A673 (cell line): ENCODE results near the gene MGAT5B. TPM values are rescaled to one million over a fixed set of nuclear protein-coding genes. Genes with fewer than 3 reads are reported as not detected.

Experiments used
- BruUV-seq: library from RNA; stranded (reverse); fragments of 400-500 nt; replicated peaks from 2 replicates; lab custom pipeline; 2021; lab: Mats Ljungman, UMichigan
- CTCF ChIA-PET: fragments of 300-600 bp; sonication (Branson Sonifier 250); formaldehyde crosslinking; loops from one replicate; lab custom pipeline; 2022; ENCODE audit warnings: antibody characterized with exemption; lab: Charles Lee
- POLR2A ChIA-PET: fragments of 300-600 bp; sonication (Branson Sonifier 250); formaldehyde crosslinking; loops from one replicate; lab custom pipeline; 2022; ENCODE audit warnings: antibody characterized with exemption; ENCODE audit not compliant: low non-redundant PET; lab: Charles Lee
- DNase-seq: peaks from one replicate; pipeline ENCODE4 v3.0.0-alpha.2; 2015; ENCODE audit warnings: low spot score
- H3K27ac ChIP-seq: fragments of 200-600 bp; sonication (generic); 2 replicates; pipeline ENCODE4 v1.5.1; 2016; ENCODE audit warnings: mixed run types, low read depth, mild to moderate bottlenecking, mixed read lengths, antibody characterized with exemption, low read length; ENCODE audit not compliant: poor library complexity, severe bottlenecking
- H3K27me3 ChIP-seq: fragments of 200-600 bp; sonication (generic); replicated peaks from 2 replicates; pipeline ENCODE4 v1.6.1; 2017; ENCODE audit warnings: mixed run types, low read depth, mild to moderate bottlenecking, mixed read lengths, antibody characterized with exemption, low read length; ENCODE audit not compliant: insufficient read depth, poor library complexity
- H3K36me3 ChIP-seq: fragments of 200-600 bp; sonication (generic); 2 replicates; pipeline ENCODE4 v1.6.1; 2016; ENCODE audit warnings: mixed run types, mild to moderate bottlenecking, mixed read lengths, antibody characterized with exemption, low read length; ENCODE audit not compliant: insufficient read depth, poor library complexity, severe bottlenecking
- H3K4me1 ChIP-seq: fragments of 200-600 bp; sonication (generic); 2 replicates; pipeline ENCODE4 v1.6.1; 2017; ENCODE audit warnings: mixed run types, mild to moderate bottlenecking, mixed read lengths, antibody characterized with exemption, low read length; ENCODE audit not compliant: insufficient read depth, poor library complexity, severe bottlenecking
- H3K4me3 ChIP-seq: fragments of 200-600 bp; sonication (generic); 2 replicates; pipeline ENCODE4 v1.5.1; 2016; ENCODE audit warnings: low read depth, mixed run types, mild to moderate bottlenecking, mixed read lengths, low read length; ENCODE audit not compliant: poor library complexity, severe bottlenecking
- H3K9me3 ChIP-seq: fragments of 200-600 bp; sonication (generic); 2 replicates; pipeline ENCODE4 v1.6.1; 2016; ENCODE audit warnings: mixed run types, low read depth, mild to moderate bottlenecking, mixed read lengths, antibody characterized with exemption, low read length; ENCODE audit not compliant: poor library complexity, severe bottlenecking
- CTCF ChIP-seq: fragments of 300-800, 200-600 bp; sonication (generic); conservative IDR thresholded peaks from 2 replicates; pipeline ENCODE4 v1.5.1; 2017; ENCODE audit warnings: low read depth, mild to moderate bottlenecking, antibody characterized with exemption, low read length, moderate library complexity, mixed read lengths
- EZH2 ChIP-seq: fragments of 200-600 bp; sonication (generic); IDR thresholded peaks from 2 replicates; pipeline ENCODE4 v1.6.1; 2017; ENCODE audit warnings: borderline replicate concordance, low read depth, mild to moderate bottlenecking, mixed read lengths, antibody characterized with exemption, low read length; ENCODE audit not compliant: poor library complexity, severe bottlenecking
- intact Hi-C: fragments of 100-400 bp; cut with micrococcal nuclease; formaldehyde crosslinking; loops from one replicate; pipeline ENCODE4 v1.10.0; 2022; ENCODE audit not compliant: unreplicated experiment
- total RNA-seq: library from RNA; stranded (reverse); gene quantifications from 2 replicates; pipeline ENCODE4 v1.2.3, GENCODE V29; 2021

Gene MGAT5B
- total RNA-seq, 1 experiment from 2014 or later, result 1.1 TPM

DNA sequence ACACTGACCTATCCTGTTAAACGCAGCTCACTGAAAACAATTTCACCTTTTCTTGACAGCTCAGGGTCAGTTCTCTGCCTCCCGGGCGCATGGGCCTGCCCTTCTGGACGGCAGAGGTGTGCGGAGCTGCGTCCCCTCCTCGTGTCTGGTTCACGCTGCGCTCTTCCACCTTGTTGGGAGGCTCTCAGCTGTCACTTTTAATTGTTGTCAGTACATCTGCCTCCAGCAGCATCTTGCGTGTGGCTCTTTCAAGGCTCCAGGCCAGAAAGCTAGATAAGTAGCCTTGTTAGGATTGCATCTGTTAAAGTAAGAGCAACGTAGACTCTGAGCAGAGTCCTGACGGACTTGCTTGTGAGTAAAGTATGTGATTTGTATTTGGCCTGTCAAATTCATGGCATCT, 59.4 kb downstream of the MGAT5B start:
- H3K9me3 ChIP-seq, result no peaks in the 10 kb centered on the region
- CTCF ChIA-PET, result no interaction called here
- no peak for TF ChIP-seq EZH2
- TF ChIP-seq CTCF, result no peak
- POLR2A ChIA-PET, result no interaction called here
- H3K4me1 ChIP-seq, result no peaks in the 10 kb centered on the region
- no TSS peak for BruUV-seq
- no peak overlapping the region for H3K4me3 ChIP-seq
- H3K36me3 ChIP-seq, result no peaks in the 10 kb centered on the region
- no peak overlapping the region for H3K27ac ChIP-seq
- H3K27me3 ChIP-seq, result no peaks in the 10 kb centered on the region
- DNase-seq, result no peak
- intact Hi-C loops, result no loop called here

- Histone ChIP-seq H3K4me1 (no peaks in the 10 kb centered on the region), H3K27me3 (no peaks in the 10 kb centered on the region), H3K36me3 (no peaks in the 10 kb centered on the region), H3K9me3 (no peaks in the 10 kb centered on the region), H3K4me3 (no peak overlapping the region), H3K27ac (no peak overlapping the region)
- ChIA-PET POLR2A (no interaction called here), CTCF (no interaction called here)
- BruUV-seq, result no TSS peak
- DNase-seq, result no peak
- intact Hi-C loops, result no loop called here
- TF ChIP-seq EZH2 (no peak), CTCF (no peak)
These were observed 59.8 kb downstream of the MGAT5B start for GRCh38 chr17:76927982-76928381.

- Histone ChIP-seq H3K9me3 (no peaks in the 10 kb centered on the region), H3K4me1 (no peaks in the 10 kb centered on the region), H3K27ac (no peak overlapping the region), H3K36me3 (no peaks in the 10 kb centered on the region), H3K27me3 (no peaks in the 10 kb centered on the region), H3K4me3 (no peak overlapping the region)
- ChIA-PET POLR2A (no interaction called here), CTCF (no interaction called here)
- TF ChIP-seq CTCF (no peak), EZH2 (no peak)
- no peak for DNase-seq
- intact Hi-C loops, result no loop called here
- BruUV-seq, result no TSS peak
These were observed 60.9 kb downstream of the MGAT5B start for GRCh38 chr17:76929148-76929547.

DNA sequence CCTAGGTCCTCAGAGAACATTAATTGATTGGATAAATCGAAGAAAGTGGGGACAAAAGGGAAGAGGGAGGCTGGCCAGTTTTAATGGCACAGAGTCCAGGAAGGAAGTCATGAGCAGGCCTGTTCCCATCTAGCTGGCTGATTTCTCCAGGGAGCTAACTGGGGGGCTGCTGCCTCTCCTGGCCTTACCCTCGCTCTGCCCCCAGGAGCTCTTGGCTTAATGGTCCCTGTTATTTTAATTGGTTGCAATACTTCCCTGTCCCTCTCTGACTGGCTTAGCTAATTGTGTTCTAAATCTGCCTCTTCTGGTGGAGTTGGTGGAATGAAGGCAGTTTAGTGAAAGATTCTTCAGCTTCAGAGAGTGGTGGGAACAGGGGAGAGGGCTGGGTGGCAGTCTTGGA, 61.4 kb downstream of the MGAT5B start:
- DNase-seq, result no peak
- POLR2A ChIA-PET, result no interaction called here
- Histone ChIP-seq H3K4me1 (no peaks in the 10 kb centered on the region), H3K9me3 (no peaks in the 10 kb centered on the region), H3K4me3 (no peak overlapping the region), H3K27ac (no peak overlapping the region), H3K27me3 (no peaks in the 10 kb centered on the region), H3K36me3 (no peaks in the 10 kb centered on the region)
- TF ChIP-seq CTCF (no peak), EZH2 (no peak)
- CTCF ChIA-PET, result no interaction called here
- no TSS peak for BruUV-seq
- intact Hi-C loops, result no loop called here
